Urinary bladder (tissue), 4 donors: ENCODE measurements around the gene FMNL1. TPM values are rescaled to one million over a fixed set of nuclear protein-coding genes. Genes with fewer than 3 reads are reported as not detected.
"Not testable (repeated sequence)": the region's sequence is repeated elsewhere in the genome, so short reads cannot be mapped to it uniquely, and the experiment has no call there.

Experiments used
- DNase-seq: peaks from one replicate; pipeline ENCODE4 v3.0.0-alpha.2; 2015; ENCODE audit errors: extremely low spot score
- H3K27ac ChIP-seq: one replicate; pipeline ENCODE4 v1.5.1; 2013; ENCODE audit warnings: low read depth, mild to moderate bottlenecking, moderate library complexity
- H3K36me3 ChIP-seq: one replicate; pipeline ENCODE4 v1.6.1; 2013; ENCODE audit warnings: mild to moderate bottlenecking, moderate library complexity; ENCODE audit not compliant: insufficient read depth
- H3K4me1 ChIP-seq: one replicate; pipeline ENCODE4 v1.6.1; 2013; ENCODE audit warnings: mild to moderate bottlenecking, moderate library complexity; ENCODE audit not compliant: insufficient read depth
- H3K4me3 ChIP-seq: one replicate; pipeline ENCODE4 v1.5.1; 2013; ENCODE audit warnings: low read depth, low read length
- WGBS: extraction: QIAGEN DNeasy Blood & Tissue Kit; methylation state at CpG from one replicate; pipeline ENCODE4 v1.1.7; 2013; 5-methylcytosine and 5-hydroxymethylcytosine counted together
- polyA plus RNA-seq: library from polyadenylated mRNA; stranded (reverse); fragments of 200-250 nt; gene quantifications from one replicate; pipeline ENCODE4 v1.2.3, GENCODE V29; 2013
- total RNA-seq: library from RNA; depleted of rRNA; stranded (reverse); fragments of >200 nt; gene quantifications from one replicate; pipeline ENCODE4 v1.2.3, GENCODE V29; 2014
- donor health status: healthy with polysubstance abuse.
- donor health status: healthy.

Gene FMNL1
- total and polyA plus RNA-seq, 2 donors: 3.1 to 10.8 TPM

DNA sequence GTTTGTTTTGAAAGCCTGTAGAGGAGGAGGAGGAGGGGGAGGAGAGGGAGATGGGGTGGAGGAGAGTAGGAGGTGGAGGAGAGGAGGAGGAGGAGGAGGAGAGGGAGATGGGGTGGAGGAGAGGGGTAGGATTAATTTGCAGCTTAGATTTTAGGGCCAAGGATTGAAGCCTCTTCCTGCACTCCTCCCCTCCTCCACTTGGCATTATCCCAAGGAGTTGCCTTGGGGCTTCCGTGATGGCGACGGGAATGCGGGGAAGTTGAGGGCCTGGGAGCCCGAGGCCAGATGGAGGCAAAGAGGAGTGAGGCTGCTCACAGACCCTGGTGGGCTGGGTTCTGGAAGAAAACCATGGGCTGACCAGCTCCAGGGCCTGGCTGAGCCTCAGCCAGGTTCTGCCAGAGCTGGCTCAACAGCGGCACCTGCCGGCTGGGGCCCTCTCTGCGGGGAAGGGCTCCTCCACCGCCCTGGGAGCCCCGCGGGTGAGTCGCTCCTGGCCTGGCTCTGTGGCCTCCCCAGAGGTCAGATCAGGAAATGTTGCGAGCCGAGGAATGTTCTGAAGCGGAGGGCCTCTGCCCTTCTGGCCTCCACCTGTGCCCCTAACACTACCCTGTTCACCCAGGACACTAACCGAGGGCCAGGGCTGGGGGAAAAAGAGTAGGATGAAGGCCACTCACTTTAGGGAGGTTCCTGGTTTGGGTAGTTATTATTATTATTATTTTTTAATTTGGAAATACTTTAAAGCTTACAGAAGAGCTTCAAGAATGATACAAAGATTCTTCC, 23.9 kb upstream of the FMNL1 start:
- no peak overlapping the region for H3K4me3 ChIP-seq
- 3% methylated on average over 16 of the region's 16 CpGs for WGBS
- H3K27ac ChIP-seq: peak overlapping the region; percentile 35
- H3K36me3 ChIP-seq: no peaks in the 10 kb centered on the region
- peaks cover 2% of the 10 kb centered on the region for H3K4me1 ChIP-seq
- DNase-seq: peak; percentile 46

DNA sequence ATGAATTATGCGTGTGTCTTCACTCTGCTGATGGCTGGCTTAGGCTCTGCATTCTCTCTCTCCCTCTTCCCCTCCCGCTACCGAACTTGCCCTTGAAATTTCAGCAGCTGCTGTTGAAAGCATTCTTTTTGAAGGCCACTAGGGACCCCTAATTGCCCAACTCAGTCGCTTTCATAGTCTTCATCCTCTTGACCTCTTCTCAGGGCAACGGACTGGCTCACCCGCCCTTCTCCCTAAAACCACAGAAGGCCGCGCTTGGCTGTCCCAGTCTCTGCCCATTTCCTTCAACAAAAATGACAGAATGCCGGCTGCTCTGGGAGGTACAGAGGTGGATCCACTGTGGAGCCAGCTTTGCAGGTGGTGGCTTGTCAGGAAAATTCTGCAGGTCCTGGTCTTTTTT, 21.0 kb upstream of the FMNL1 start:
- Histone ChIP-seq H3K27ac (no peak overlapping the region), H3K4me3 (no peak overlapping the region), H3K4me1 (peaks cover 2% of the 10 kb centered on the region), H3K36me3 (no peaks in the 10 kb centered on the region)
- no peak for DNase-seq
- 73% methylated on average over 9 of the region's 9 CpGs for WGBS

DNA sequence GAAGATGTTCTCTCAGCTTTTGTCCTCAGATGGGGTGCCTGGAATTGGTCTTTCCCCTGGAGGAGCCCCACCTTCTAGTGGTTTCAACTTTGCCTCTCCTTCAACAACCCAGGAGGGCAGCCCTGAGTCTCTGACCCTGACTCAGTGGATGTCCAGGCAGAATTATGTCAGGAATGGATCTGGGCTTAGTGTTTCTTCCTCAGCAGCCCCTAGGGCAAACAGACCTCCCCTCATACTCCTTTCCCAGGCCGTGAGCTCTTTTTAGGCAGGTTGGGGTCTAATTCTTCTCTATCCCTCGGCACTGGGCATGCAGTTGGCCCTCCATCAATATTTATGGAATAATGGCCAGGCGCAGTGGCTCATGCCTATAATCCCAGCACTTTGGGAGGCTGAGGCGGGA, 20.2 kb upstream of the FMNL1 start:
- H3K4me1 ChIP-seq: peaks cover 2% of the 10 kb centered on the region
- H3K4me3 ChIP-seq: no peak overlapping the region
- H3K27ac ChIP-seq: no peak overlapping the region
- DNase-seq: no peak
- 91% methylated on average over 4 of the region's 4 CpGs for WGBS
- H3K36me3 ChIP-seq: no peaks in the 10 kb centered on the region

DNA sequence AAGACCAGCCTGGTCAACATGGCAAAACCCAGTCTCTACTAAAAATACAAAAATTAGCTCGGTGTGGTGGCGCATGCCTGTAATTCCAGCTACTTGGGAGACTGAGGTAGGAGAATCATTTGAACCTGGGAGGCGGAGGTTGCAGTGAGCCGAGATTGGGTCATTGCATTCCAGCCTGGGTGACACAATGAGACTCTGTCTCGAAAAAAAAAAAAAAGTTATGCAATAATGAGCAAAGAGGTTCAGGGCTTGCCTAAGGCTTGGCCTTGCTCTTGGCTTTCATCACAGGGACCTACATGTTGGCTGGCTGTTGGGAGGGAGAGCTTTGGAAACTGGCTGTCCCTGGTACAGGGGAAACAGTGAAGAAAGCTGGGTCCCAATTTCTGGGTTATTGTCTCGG, 19.8 kb upstream of the FMNL1 start:
- not testable (repeated sequence) for H3K27ac ChIP-seq, DNase-seq
- WGBS: 77% methylated on average over 6 of the region's 6 CpGs

DNA sequence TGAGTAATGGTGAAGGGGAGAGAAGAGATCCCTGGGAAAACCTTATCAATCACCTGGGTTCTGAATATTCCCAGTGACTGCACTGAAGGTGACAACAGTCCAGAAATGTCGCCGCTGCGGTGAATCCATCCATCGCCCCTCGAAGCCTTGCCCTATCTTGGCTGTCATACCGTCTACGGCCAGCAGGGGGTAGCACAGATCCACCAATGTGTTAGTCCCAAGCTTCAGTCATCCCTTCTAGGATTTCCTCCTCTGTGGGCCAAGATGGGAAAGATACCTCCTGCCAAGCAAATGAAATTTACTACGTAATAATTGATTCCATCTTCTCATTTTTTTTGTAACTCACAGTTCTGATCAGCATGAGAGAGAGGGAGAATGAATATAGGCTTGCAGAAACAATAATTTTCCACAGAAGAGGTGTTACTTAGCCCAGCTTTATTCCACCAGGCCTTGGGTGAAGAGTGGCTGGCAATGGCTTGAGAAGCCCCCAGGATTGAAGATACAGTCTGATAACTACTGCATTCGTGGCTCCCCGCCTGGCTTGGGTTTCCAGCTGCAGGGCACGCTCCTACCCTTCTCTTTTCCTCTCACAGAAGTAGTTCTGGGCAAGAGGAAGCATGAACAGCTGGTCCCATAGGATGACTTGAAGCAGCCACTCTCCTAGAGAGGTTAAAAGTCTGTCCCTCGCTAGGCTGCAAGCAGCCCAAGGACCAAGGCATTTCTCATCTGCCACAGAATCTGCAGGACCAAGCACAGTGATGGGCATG, 2.6 kb upstream of the FMNL1 start:
- 15% methylated on average over 12 of the region's 12 CpGs for WGBS
- no peak overlapping the region for H3K27ac ChIP-seq
- H3K4me3 ChIP-seq: no peak overlapping the region
- no peaks in the 10 kb centered on the region for H3K36me3 ChIP-seq
- peak; percentile 60 for DNase-seq
- H3K4me1 ChIP-seq: no peaks in the 10 kb centered on the region

More for the DNA sequence above, 19.8 kb upstream of the FMNL1 start:
- not testable (repeated sequence) for H3K36me3 ChIP-seq, H3K4me3 ChIP-seq, H3K4me1 ChIP-seq

DNA sequence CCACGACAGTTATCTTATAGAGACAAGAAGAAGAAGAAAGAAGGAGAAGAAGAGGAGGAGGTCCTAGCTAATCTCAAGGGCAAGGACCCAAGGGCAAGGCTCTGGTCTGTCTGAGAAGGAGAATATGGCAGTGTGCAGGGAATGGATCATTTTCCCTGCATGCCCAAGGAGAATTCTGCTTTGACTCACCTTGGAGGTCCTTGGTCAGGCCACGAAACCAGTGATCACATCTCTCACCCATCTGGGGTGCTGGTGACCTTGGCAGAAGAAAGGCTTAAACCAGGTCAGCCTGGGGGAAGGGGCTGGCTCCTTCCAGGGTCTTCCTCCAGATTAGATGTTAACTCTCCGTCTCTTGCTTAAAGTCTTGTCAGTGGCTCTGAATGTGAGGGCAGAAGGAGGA, 1.6 kb upstream of the FMNL1 start:
- 93% methylated on average over 3 of the region's 3 CpGs for WGBS
- no peak overlapping the region for H3K4me3 ChIP-seq
- DNase-seq: no peak

DNA sequence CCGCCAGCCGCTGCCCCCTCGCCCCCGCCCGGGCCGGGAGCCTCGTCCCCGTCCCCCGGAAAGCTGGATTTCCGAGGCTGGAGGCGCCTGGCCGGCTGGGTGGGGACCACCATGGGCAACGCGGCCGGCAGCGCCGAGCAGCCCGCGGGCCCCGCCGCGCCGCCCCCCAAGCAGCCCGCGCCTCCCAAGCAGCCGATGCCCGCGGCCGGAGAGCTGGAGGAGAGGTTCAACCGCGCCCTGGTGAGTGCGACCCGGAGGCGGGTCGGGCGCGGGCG, 266 bp downstream of the FMNL1 start:
- DNase-seq: no peak
- Histone ChIP-seq H3K36me3 (no peaks in the 10 kb centered on the region), H3K4me1 (no peaks in the 10 kb centered on the region), H3K27ac (peak overlapping the region; percentile 45), H3K4me3 (peak overlapping the region; percentile 69)
- WGBS: under 1% methylated on average over 38 of the region's 38 CpGs

More for the DNA sequence above, 1.6 kb upstream of the FMNL1 start:
- H3K4me1 ChIP-seq: no peaks in the 10 kb centered on the region
- no peaks in the 10 kb centered on the region for H3K36me3 ChIP-seq
- no peak overlapping the region for H3K27ac ChIP-seq

DNA sequence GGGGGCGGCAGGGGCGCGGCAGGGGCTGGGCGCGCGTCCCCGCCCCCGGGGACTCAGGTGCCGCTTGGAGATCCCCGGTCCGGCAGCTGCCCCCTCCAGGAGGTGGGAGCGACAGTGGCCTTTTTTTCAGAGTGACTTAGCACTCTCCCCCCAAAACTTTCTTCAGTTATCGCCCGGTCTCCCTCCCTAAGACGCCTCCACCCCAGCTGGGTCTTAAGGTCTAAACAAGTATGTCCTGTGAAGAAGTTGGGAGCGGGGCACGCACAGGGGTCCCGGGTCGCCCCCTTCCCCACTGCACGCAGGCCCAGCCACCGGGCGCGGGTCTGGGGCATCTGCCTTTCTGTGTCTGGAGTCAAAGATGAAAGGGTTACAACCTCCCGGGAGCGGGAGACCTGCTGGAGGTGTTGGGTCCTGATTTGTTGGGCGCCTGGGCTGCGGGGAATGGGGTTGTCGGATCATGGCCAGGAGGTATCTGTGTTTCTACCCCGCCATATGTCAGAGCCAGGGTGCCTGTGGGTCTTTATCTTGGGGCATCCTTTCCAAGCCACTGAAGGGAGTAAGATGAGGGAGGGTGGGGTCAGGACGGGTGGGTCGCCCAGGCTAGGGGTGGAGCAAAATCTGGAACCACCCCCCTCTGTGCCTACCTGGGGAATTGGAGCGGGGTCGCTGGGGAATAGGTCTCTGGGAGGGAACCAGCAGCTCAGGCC, 757 bp downstream of the FMNL1 start:
- peak overlapping the region; percentile 45 for H3K27ac ChIP-seq

DNA sequence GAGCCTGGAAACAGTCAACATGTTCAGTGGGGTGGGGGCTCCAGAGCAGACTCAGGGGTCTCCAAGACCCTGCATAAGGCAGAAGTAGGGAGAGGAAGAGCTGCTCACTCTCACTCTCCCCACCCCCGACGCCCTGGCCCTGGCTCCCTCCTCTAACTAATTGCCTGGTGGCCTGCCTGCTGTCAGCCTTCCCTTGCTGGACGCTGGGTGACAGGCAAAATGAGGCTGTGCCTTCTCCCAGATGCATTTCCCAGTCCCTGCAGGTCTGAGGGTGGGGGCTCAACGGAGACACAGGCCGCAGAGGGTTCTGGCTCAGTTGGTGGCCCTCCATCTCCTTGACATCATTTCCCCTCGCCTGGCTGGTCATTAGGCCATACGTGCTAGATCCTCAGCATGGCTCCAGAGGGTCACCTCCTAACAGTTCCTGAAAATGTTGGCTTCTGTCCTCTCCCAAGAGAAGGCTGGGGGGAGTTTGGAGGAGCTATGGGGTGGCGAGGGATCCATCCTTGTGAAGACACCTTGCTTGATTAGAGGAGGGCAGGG, 1.4 kb downstream of the FMNL1 start:
- Histone ChIP-seq H3K4me1 (no peaks in the 10 kb centered on the region), H3K27ac (no peak overlapping the region)

More for the DNA sequence above, 757 bp downstream of the FMNL1 start:
- Histone ChIP-seq H3K36me3 (no peaks in the 10 kb centered on the region), H3K4me3 (peak overlapping the region; percentile 69), H3K4me1 (no peaks in the 10 kb centered on the region)
- WGBS: 23% methylated on average over 33 of the region's 33 CpGs
- DNase-seq: no peak

DNA sequence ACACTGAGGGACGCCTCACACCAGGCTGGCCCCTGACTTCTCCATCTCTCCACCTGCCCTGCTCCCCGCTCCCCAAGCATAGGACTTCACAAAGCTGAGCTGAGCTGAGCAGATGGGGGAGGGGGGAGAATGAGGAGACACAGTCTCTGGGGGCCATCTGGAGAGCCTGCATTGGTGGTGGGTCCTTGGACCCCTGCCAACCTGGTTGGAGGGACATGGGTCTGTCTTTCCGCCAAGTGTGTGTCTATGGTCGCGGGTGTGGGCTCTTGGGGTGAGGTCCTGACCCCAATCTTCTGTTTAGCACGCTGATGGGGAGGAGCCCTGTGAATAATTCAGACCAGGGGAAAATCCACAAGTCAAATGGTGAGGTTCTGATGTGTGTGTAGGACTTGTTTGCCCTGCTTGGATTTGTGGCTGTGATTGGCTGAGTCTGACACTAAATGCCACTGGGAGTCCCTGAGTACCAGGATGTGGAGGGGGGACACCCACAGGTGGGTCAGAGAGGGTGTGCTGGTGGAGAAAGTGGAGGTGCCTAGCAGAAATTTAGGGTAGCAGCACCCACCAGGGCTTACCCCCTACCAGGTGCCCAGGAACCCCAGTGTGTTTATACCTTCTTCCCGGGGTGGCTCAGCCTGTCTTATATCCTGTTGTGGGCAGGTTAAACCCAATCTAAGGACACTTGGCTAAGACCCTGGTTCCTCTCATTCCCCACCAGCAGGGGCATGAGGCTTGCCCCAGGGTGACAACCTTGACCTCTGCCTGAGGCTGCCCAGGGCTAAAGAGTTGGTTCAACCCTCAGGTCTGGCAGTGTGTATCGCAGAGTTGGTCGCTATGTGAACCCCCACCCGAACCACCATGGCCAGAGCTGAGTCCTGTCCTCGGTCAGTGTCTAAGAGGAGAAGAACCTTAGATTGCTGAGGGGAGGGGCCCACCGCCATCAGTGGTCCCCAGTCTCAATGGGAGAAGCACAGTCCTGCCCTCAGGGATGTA, 2.1 kb downstream of the FMNL1 start:
- no peaks in the 10 kb centered on the region for H3K36me3 ChIP-seq
- no peak overlapping the region for H3K27ac ChIP-seq
- H3K4me3 ChIP-seq: no peak overlapping the region
- no peaks in the 10 kb centered on the region for H3K4me1 ChIP-seq
- 86% methylated on average over 12 of the region's 12 CpGs for WGBS
- no peak for DNase-seq

More for the DNA sequence above, 1.4 kb downstream of the FMNL1 start:
- Histone ChIP-seq H3K4me3 (peak overlapping the region; percentile 69), H3K36me3 (no peaks in the 10 kb centered on the region)
- 72% methylated on average over 8 of the region's 8 CpGs for WGBS
- DNase-seq: no peak

DNA sequence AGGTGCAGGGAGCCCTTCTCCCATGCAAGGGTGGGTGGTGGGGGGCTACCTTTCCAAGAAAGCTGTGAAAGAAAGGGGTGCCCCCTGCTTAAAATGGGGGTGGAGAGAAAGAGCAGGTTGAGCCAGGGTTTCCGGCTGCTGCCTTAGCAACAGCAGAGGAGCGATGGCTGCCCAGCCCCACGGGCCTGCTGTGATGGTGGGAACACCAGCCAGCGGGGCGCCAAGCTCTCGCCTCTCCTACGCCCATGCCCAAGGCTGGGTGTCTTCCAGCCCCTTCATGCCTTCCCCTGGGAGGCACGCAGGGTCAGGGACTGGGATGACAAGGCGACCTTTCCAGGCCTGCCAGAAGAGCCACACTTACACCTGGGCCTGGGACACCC, 3.0 kb downstream of the FMNL1 start:
- Histone ChIP-seq H3K4me3 (no peak overlapping the region), H3K4me1 (no peaks in the 10 kb centered on the region), H3K36me3 (no peaks in the 10 kb centered on the region), H3K27ac (no peak overlapping the region)
- 90% methylated on average over 9 of the region's 9 CpGs for WGBS
- no peak for DNase-seq

DNA sequence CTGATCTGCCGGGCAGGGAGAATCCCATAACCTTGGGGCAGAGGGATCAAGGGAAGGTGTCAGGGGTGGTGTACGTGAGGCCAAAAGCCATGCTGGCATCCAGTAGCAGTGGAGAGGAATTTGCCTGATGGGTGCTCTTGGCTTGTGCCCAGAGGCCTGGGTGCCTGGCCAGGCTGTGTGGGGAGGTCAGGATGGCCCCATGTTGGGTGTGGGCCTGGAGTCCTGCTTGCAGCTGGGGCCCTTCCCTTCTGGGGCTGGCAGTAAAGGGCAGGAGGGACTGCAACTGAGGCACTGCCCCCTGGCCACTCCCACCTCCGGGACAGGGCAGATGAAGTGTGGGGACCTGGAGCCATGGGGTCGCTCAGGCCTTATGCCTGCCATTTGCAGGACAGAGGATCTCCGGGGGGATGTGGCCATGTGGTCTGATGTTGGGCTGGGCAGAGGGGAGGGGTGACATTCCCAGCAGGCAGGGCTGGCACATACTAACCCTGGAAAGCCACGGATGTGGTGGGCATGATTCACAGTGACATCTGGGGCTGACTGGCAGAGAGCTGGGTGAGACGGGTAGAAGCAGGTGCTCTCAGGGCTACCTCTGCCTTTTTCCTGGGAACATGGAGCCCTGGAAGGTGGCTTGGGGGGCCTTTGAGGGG, 3.5 kb downstream of the FMNL1 start:
- H3K27ac ChIP-seq: no peak overlapping the region
- H3K36me3 ChIP-seq: no peaks in the 10 kb centered on the region
- DNase-seq: no peak
- H3K4me1 ChIP-seq: no peaks in the 10 kb centered on the region
- WGBS: 83% methylated on average over 7 of the region's 7 CpGs
- H3K4me3 ChIP-seq: no peak overlapping the region
